Stimulated activated naive CD8-positive, alpha-beta T cell treated with anti-CD3 and anti-CD28 coated beads, Interleukin-15, Interleukin-2, amounts not matched to agents 100 ng/mL and 50 ng/mL, for 24 hours (primary cell): Measurements from ENCODE around the gene SPINK14.

ENCODE experiments used
- H3K27ac Mint-ChIP-seq: one replicate; pipeline ENCODE4 v1.8.0; 2021; ENCODE audit warnings: mild to moderate bottlenecking, mixed read lengths
- H3K27me3 Mint-ChIP-seq: one replicate; pipeline ENCODE4 v1.8.0; 2021; ENCODE audit warnings: mixed read lengths
- H3K36me3 Mint-ChIP-seq: one replicate; pipeline ENCODE4 v1.8.0; 2021; ENCODE audit warnings: low read depth, mixed read lengths
- H3K4me1 Mint-ChIP-seq: one replicate; pipeline ENCODE4 v1.8.0; 2021; ENCODE audit warnings: low read depth, mixed read lengths
- H3K4me3 Mint-ChIP-seq: one replicate; pipeline ENCODE4 v1.8.0; 2021; ENCODE audit warnings: mild to moderate bottlenecking, mixed read lengths
- H3K9me3 Mint-ChIP-seq: one replicate; pipeline ENCODE4 v1.8.0; 2021; ENCODE audit warnings: mixed read lengths

Gene SPINK14

GRCh38 chr5:148168246-148168645, at the start of gene SPINK14:
Gene SPINK14 (plus strand): TSS chr5:148168546. CDS start chr5:148169733, 1,187 bp downstream.
- Mint-ChIP-seq H3K4me3 (no peak within 1 kb of the TSS), H3K27ac (no peak within 1 kb of the TSS), H3K4me1 (no peaks in the 10 kb centered on the region), H3K36me3 (no peaks in the 10 kb centered on the region), H3K27me3 (peaks cover 12% of the 10 kb centered on the region), H3K9me3 (no peaks in the 10 kb centered on the region)

GRCh38 chr5:148120317-148120716, 48.0 kb upstream of the SPINK14 start:
- H3K9me3 Mint-ChIP-seq, result no peaks in the 10 kb centered on the region
- no peaks in the 10 kb centered on the region for H3K36me3 Mint-ChIP-seq
- H3K4me3 Mint-ChIP-seq, result no peak overlapping the region
- H3K27me3 Mint-ChIP-seq, result no peaks in the 10 kb centered on the region
- no peaks in the 10 kb centered on the region for H3K4me1 Mint-ChIP-seq
- H3K27ac Mint-ChIP-seq, result no peak overlapping the region

- Mint-ChIP-seq H3K36me3 (no peaks in the 10 kb centered on the region), H3K4me3 (no peak overlapping the region), H3K4me1 (no peaks in the 10 kb centered on the region), H3K9me3 (no peaks in the 10 kb centered on the region), H3K27ac (no peak overlapping the region), H3K27me3 (peaks cover 3% of the 10 kb centered on the region)
Measured at GRCh38 chr5:148125641-148126040, 42.7 kb upstream of the SPINK14 start.

GRCh38 chr5:148135091-148136048, 33.0 kb upstream of the SPINK14 start:
- peaks cover 6% of the 10 kb centered on the region for H3K27me3 Mint-ChIP-seq
- no peak overlapping the region for H3K27ac Mint-ChIP-seq
- H3K9me3 Mint-ChIP-seq, result no peaks in the 10 kb centered on the region
- no peaks in the 10 kb centered on the region for H3K36me3 Mint-ChIP-seq
- no peaks in the 10 kb centered on the region for H3K4me1 Mint-ChIP-seq
- H3K4me3 Mint-ChIP-seq, result no peak overlapping the region

- Mint-ChIP-seq H3K27me3 (peaks cover 4% of the 10 kb centered on the region), H3K36me3 (no peaks in the 10 kb centered on the region), H3K9me3 (no peaks in the 10 kb centered on the region), H3K27ac (no peak overlapping the region), H3K4me3 (no peak overlapping the region), H3K4me1 (no peaks in the 10 kb centered on the region)
Measured at GRCh38 chr5:148140846-148141245, 27.5 kb upstream of the SPINK14 start.

- Mint-ChIP-seq H3K27me3 (peaks cover 9% of the 10 kb centered on the region), H3K27ac (no peak overlapping the region), H3K9me3 (no peaks in the 10 kb centered on the region), H3K4me3 (no peak overlapping the region), H3K36me3 (no peaks in the 10 kb centered on the region), H3K4me1 (no peaks in the 10 kb centered on the region)
Measured at GRCh38 chr5:148141645-148142044, 26.7 kb upstream of the SPINK14 start.

- no peaks in the 10 kb centered on the region for H3K4me1 Mint-ChIP-seq
- no peak overlapping the region for H3K27ac Mint-ChIP-seq
- no peak overlapping the region for H3K4me3 Mint-ChIP-seq
- no peaks in the 10 kb centered on the region for H3K36me3 Mint-ChIP-seq
- peaks cover 13% of the 10 kb centered on the region for H3K27me3 Mint-ChIP-seq
- no peaks in the 10 kb centered on the region for H3K9me3 Mint-ChIP-seq
Measured at GRCh38 chr5:148145916-148146315, 22.4 kb upstream of the SPINK14 start.

- Mint-ChIP-seq H3K9me3 (no peaks in the 10 kb centered on the region), H3K36me3 (no peaks in the 10 kb centered on the region), H3K27ac (no peak overlapping the region), H3K27me3 (peaks cover 13% of the 10 kb centered on the region), H3K4me3 (no peak overlapping the region), H3K4me1 (no peaks in the 10 kb centered on the region)
Measured at GRCh38 chr5:148146487-148146886, 21.9 kb upstream of the SPINK14 start.

- no peaks in the 10 kb centered on the region for H3K36me3 Mint-ChIP-seq
- peaks cover 14% of the 10 kb centered on the region for H3K27me3 Mint-ChIP-seq
Measured at GRCh38 chr5:148147415-148147814, 20.9 kb upstream of the SPINK14 start.

GRCh38 chr5:148151872-148152271, 16.5 kb upstream of the SPINK14 start:
- peaks cover 10% of the 10 kb centered on the region for H3K27me3 Mint-ChIP-seq
- H3K4me3 Mint-ChIP-seq, result no peak overlapping the region

More at GRCh38 chr5:148147415-148147814, 20.9 kb upstream of the SPINK14 start:
- H3K4me1 Mint-ChIP-seq, result no peaks in the 10 kb centered on the region
- H3K27ac Mint-ChIP-seq, result no peak overlapping the region
- no peak overlapping the region for H3K4me3 Mint-ChIP-seq
- no peaks in the 10 kb centered on the region for H3K9me3 Mint-ChIP-seq

GRCh38 chr5:148152781-148153180, 15.6 kb upstream of the SPINK14 start:
- H3K27ac Mint-ChIP-seq, result no peak overlapping the region
- H3K36me3 Mint-ChIP-seq, result no peaks in the 10 kb centered on the region
- H3K4me1 Mint-ChIP-seq, result no peaks in the 10 kb centered on the region
- peaks cover 8% of the 10 kb centered on the region for H3K9me3 Mint-ChIP-seq
- no peak overlapping the region for H3K4me3 Mint-ChIP-seq
- H3K27me3 Mint-ChIP-seq, result peaks cover 10% of the 10 kb centered on the region

More at GRCh38 chr5:148151872-148152271, 16.5 kb upstream of the SPINK14 start:
- Mint-ChIP-seq H3K4me1 (no peaks in the 10 kb centered on the region), H3K27ac (no peak overlapping the region), H3K36me3 (no peaks in the 10 kb centered on the region), H3K9me3 (peaks cover 8% of the 10 kb centered on the region)

GRCh38 chr5:148156609-148157008, 11.7 kb upstream of the SPINK14 start:
- peaks cover 6% of the 10 kb centered on the region for H3K27me3 Mint-ChIP-seq
- H3K9me3 Mint-ChIP-seq, result peaks cover 8% of the 10 kb centered on the region
- no peaks in the 10 kb centered on the region for H3K36me3 Mint-ChIP-seq
- no peaks in the 10 kb centered on the region for H3K4me1 Mint-ChIP-seq
- no peak overlapping the region for H3K4me3 Mint-ChIP-seq
- H3K27ac Mint-ChIP-seq, result no peak overlapping the region

- Mint-ChIP-seq H3K27ac (no peak overlapping the region), H3K4me3 (no peak overlapping the region), H3K4me1 (no peaks in the 10 kb centered on the region), H3K27me3 (no peaks in the 10 kb centered on the region), H3K36me3 (no peaks in the 10 kb centered on the region), H3K9me3 (no peaks in the 10 kb centered on the region)
Measured at GRCh38 chr5:148162038-148162437, 6.3 kb upstream of the SPINK14 start.

GRCh38 chr5:148163345-148163744, 5.0 kb upstream of the SPINK14 start:
- no peaks in the 10 kb centered on the region for H3K9me3 Mint-ChIP-seq
- no peaks in the 10 kb centered on the region for H3K36me3 Mint-ChIP-seq
- peaks cover 4% of the 10 kb centered on the region for H3K27me3 Mint-ChIP-seq
- no peak overlapping the region for H3K4me3 Mint-ChIP-seq
- no peaks in the 10 kb centered on the region for H3K4me1 Mint-ChIP-seq
- no peak overlapping the region for H3K27ac Mint-ChIP-seq

GRCh38 chr5:148166550-148167283, 1.6 kb upstream of the SPINK14 start:
- no peak overlapping the region for H3K27ac Mint-ChIP-seq
- no peaks in the 10 kb centered on the region for H3K9me3 Mint-ChIP-seq
- H3K4me1 Mint-ChIP-seq, result no peaks in the 10 kb centered on the region
- peaks cover 4% of the 10 kb centered on the region for H3K27me3 Mint-ChIP-seq
- H3K36me3 Mint-ChIP-seq, result no peaks in the 10 kb centered on the region
- H3K4me3 Mint-ChIP-seq, result no peak overlapping the region
